PC-3 (cell line): ENCODE results near the gene OGDH. TPM values are rescaled to one million over a fixed set of nuclear protein-coding genes. Genes with fewer than 3 reads are reported as not detected.

Source experiments
- ATAC-seq: fragments of 200-7000 bp; cut with Tn5 transposase; 2 replicates; pipeline ENCODE4 v1.9.1; 2020; ENCODE audit warnings: mild to moderate bottlenecking, moderate library complexity
- BruUV-seq: library from RNA; stranded (reverse); fragments of 400-500 nt; replicated peaks from 2 replicates; lab custom pipeline; 2021; lab: Mats Ljungman, UMichigan
- CTCF ChIA-PET: fragments of 300-600 bp; sonication (Branson Sonifier 250); formaldehyde crosslinking; loops from one replicate; lab custom pipeline; 2022; ENCODE audit warnings: antibody characterized with exemption; lab: Charles Lee
- POLR2A ChIA-PET: fragments of 300-600 bp; sonication (Branson Sonifier 250); formaldehyde crosslinking; loops from one replicate; lab custom pipeline; 2022; ENCODE audit warnings: antibody characterized with exemption; ENCODE audit not compliant: unreplicated experiment; lab: Charles Lee
- DNase-seq: peaks from one replicate; pipeline ENCODE4 v3.0.0-alpha.2; 2015
- H2AFZ ChIP-seq: fragments of 300-600 bp; sonication (generic); 2 replicates; pipeline ENCODE4 v1.6.0; 2016; ENCODE audit warnings: antibody characterized with exemption, low read length
- H3F3A ChIP-seq: fragments of 300-600 bp; sonication (generic); one replicate; pipeline ENCODE4 v1.6.0; 2017; ENCODE audit warnings: antibody characterized with exemption, low read length, control low read depth, mild to moderate bottlenecking; ENCODE audit not compliant: unreplicated experiment
- H3K27ac ChIP-seq: fragments of 300-600 bp; sonication (generic); 2 replicates; pipeline ENCODE4 v1.5.1; 2016; ENCODE audit warnings: mild to moderate bottlenecking, low read length
- H3K27me3 ChIP-seq: fragments of 300-600 bp; sonication (generic); 2 replicates; pipeline ENCODE4 v1.6.1; 2016; ENCODE audit warnings: low read length, mixed read lengths
- H3K36me3 ChIP-seq: fragments of 300-600 bp; sonication (generic); 2 replicates; pipeline ENCODE4 v1.6.1; 2016; ENCODE audit warnings: low read depth, mixed run types, low read length, mixed read lengths
- H3K4me1 ChIP-seq: fragments of 300-600 bp; sonication (generic); 2 replicates; pipeline ENCODE4 v1.5.1; 2016; ENCODE audit warnings: low read length; ENCODE audit not compliant: insufficient read depth
- H3K4me2 ChIP-seq: fragments of 300-600 bp; sonication (generic); 2 replicates; pipeline ENCODE4 v1.6.0; 2016; ENCODE audit warnings: low read length
- H3K4me3 ChIP-seq: fragments of 300-600 bp; sonication (generic); 2 replicates; pipeline ENCODE4 v1.5.1; 2016; ENCODE audit warnings: mild to moderate bottlenecking, low read length, mixed read lengths
- H3K79me2 ChIP-seq: fragments of 300-600 bp; sonication (generic); 2 replicates; pipeline ENCODE4 v1.6.1; 2017; ENCODE audit warnings: low read length, mixed read lengths
- H3K9ac ChIP-seq: fragments of 300-600 bp; sonication (generic); 2 replicates; pipeline ENCODE4 v1.6.0; 2016; ENCODE audit warnings: mild to moderate bottlenecking, low read length
- H3K9me2 ChIP-seq: fragments of 300-600 bp; sonication (generic); replicated peaks from 2 replicates; pipeline ENCODE4 v1.6.1; 2016; ENCODE audit warnings: mixed run types, low read length, mixed read lengths
- H3K9me3 ChIP-seq: fragments of 300-600 bp; sonication (generic); 2 replicates; pipeline ENCODE4 v1.6.1; 2016; ENCODE audit warnings: low read length, mixed read lengths
- H4K20me1 ChIP-seq: fragments of 300-600 bp; sonication (generic); 2 replicates; pipeline ENCODE4 v1.6.1; 2016; ENCODE audit warnings: low read length, mixed read lengths
- CTCF ChIP-seq: fragments of 300-600 bp; sonication (generic); conservative IDR thresholded peaks from 2 replicates; pipeline ENCODE4 v1.5.1; 2017; ENCODE audit warnings: antibody characterized with exemption, low read depth, mild to moderate bottlenecking, low read length
- EZH2 ChIP-seq: fragments of 300-600 bp; sonication (generic); IDR thresholded peaks from one replicate; pipeline ENCODE4 v1.6.1; 2017; ENCODE audit warnings: antibody characterized with exemption, mild to moderate bottlenecking, low read length; ENCODE audit not compliant: unreplicated experiment
- EZH2phosphoT487 ChIP-seq: fragments of 300-600 bp; sonication (generic); IDR thresholded peaks from 2 replicates; pipeline ENCODE4 v1.6.1; 2018; ENCODE audit warnings: mild to moderate bottlenecking, antibody characterized with exemption, low read length, borderline replicate concordance
- intact Hi-C: fragments of 100-400 bp; cut with micrococcal nuclease; formaldehyde crosslinking; loops from 2 replicates; pipeline ENCODE4 v1.9.0; 2023
- total RNA-seq: library from RNA; depleted of rRNA; stranded (reverse); fragments of >200 nt; gene quantifications from 2 replicates; pipeline ENCODE4 v1.2.3, GENCODE V29; 2014

The OGDH gene
- total RNA-seq, 1 experiment from 2014 or later = 66.2 TPM

GRCh38 chr7:44633254-44634186, 27.1 kb downstream of the OGDH start:
- ChIA-PET CTCF (no interaction called here), POLR2A (interaction anchor here (0.5 to 1.2 kb wide), 4 partner anchors 11 to 60 kb away, joined by 3 to 8 read pairs (median 6); partner anchors contain the start of genes DDX56 and OGDH)
- H4K20me1 ChIP-seq = no peaks in the 10 kb centered on the region
- H3K9me3 ChIP-seq = no peaks in the 10 kb centered on the region
- H3K4me3 ChIP-seq = no peak overlapping the region
- BruUV-seq = TSS peak; percentile 63
- peak; percentile 75 for ATAC-seq
- no peaks in the 10 kb centered on the region for H3K9me2 ChIP-seq
- intact Hi-C loops = loop anchor here (1.0 to 10.0 kb wide), 4 partner anchors 27 to 164 kb away; partner anchors contain the start of genes OGDH and PPIA
- peak overlapping the region; percentile 98 for H3K27ac ChIP-seq
- H3K4me1 ChIP-seq = peaks cover 58% of the 10 kb centered on the region
- no peaks in the 10 kb centered on the region for H3K27me3 ChIP-seq
- peak overlapping the region; percentile 86 for H3K9ac ChIP-seq
- peaks cover 3% of the 10 kb centered on the region for H3F3A ChIP-seq
- peaks cover 4% of the 10 kb centered on the region; the same call in 1 of the 2 replicates for H3K36me3 ChIP-seq
- no peak overlapping the region for H2AFZ ChIP-seq
- peaks cover 40% of the 10 kb centered on the region for H3K79me2 ChIP-seq
- peak; percentile 96 for DNase-seq
- TF ChIP-seq EZH2phosphoT487 (no peak), EZH2 (no peak), CTCF (no peak)
- H3K4me2 ChIP-seq = peak overlapping the region; percentile 40

GRCh38 chr7:44634187-44634838, 27.9 kb downstream of the OGDH start:
- peak overlapping the region; percentile 37 for H3K4me2 ChIP-seq
- DNase-seq (no peak), ATAC-seq (no peak)
- no peaks in the 10 kb centered on the region for H3K27me3 ChIP-seq
- CTCF ChIA-PET = interaction anchor here (0.7 kb wide), 1 partner anchor 101 kb away, joined by 4 read pairs; no protein-coding TSS in a partner anchor
- peaks cover 45% of the 10 kb centered on the region for H3K79me2 ChIP-seq
- BruUV-seq = TSS peak; percentile 16
- H3K9me2 ChIP-seq = no peaks in the 10 kb centered on the region
- H3K9me3 ChIP-seq = no peaks in the 10 kb centered on the region
- H3K36me3 ChIP-seq = peaks cover 4% of the 10 kb centered on the region; the same call in 1 of the 2 replicates
- intact Hi-C loops = loop anchor here (1.0 to 10.0 kb wide), 3 partner anchors 28 to 163 kb away; partner anchors contain the start of genes OGDH and PPIA
- no peak overlapping the region for H3K4me3 ChIP-seq
- peak overlapping the region; percentile 86 for H3K9ac ChIP-seq
- POLR2A ChIA-PET = interaction anchor here (0.5 to 1.2 kb wide), 3 partner anchors 11 to 60 kb away, joined by 3 to 8 read pairs (median 4); partner anchors contain the start of genes DDX56 and OGDH
- no peak overlapping the region for H2AFZ ChIP-seq
- peak overlapping the region; percentile 98 for H3K27ac ChIP-seq
- no peak for TF ChIP-seq EZH2
- no peak for TF ChIP-seq EZH2phosphoT487
- no peak for TF ChIP-seq CTCF
- peaks cover 66% of the 10 kb centered on the region for H3K4me1 ChIP-seq
- no peaks in the 10 kb centered on the region for H4K20me1 ChIP-seq
- H3F3A ChIP-seq = peaks cover 5% of the 10 kb centered on the region
